ENCODE data around the gene RARRES2.
"Not testable (repeated sequence)": the region's sequence is repeated elsewhere in the genome, so short reads cannot be mapped to it uniquely, and the experiment has no call there.

DNA sequence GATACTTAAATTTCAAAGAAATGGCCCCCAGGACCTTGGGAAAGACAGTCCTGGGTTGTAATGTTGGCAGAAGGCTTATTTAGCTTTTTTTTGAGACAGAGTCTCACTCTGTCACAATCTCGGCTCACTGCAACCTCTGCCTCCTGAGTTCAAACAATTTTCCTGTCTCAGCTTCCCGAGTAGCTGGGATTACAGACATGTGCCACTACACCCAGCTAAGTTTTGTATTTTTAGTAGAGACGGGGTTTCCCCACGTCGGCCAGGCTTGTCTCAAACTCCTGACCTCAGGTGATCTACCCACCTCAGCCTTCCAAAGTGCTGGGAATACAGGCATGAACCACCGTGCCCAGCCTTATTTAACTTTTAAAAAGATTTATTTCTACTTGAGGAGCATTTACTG lies 44.5 kb upstream of the RARRES2 start:
- TF ChIP-seq POLR2A (IDR thresholded peaks at IDR 0.05; ENCODE audit: low read length); GATA1 (IDR thresholded peaks at IDR 0.05; ENCODE audit: low read depth, low read length): not testable (repeated sequence)

All from erythroblast (primary cell).